Endothelial cell of umbilical vein (primary cell): ENCODE measurements around the gene CHN2. TPM values are rescaled to one million over a fixed set of nuclear protein-coding genes. Genes with fewer than 3 reads are reported as not detected.

Experiments used
- BruUV-seq: library from RNA; stranded (reverse); fragments of 400-500 nt; replicated peaks from 2 replicates; lab custom pipeline; 2021; lab: Mats Ljungman, UMichigan
- CTCF ChIA-PET: fragments of 300-600, 350-600 bp; sonication (Branson Sonifier 250); formaldehyde crosslinking; loops from one replicate; lab custom pipeline; 2021; ENCODE audit warnings: antibody characterized with exemption, inconsistent platforms; lab: Charles Lee
- POLR2A ChIA-PET: fragments of 300-600, 350-600 bp; sonication (Branson Sonifier 250); formaldehyde crosslinking; loops from one replicate; lab custom pipeline; 2021; ENCODE audit warnings: antibody characterized with exemption, inconsistent platforms; lab: Charles Lee
- DNase-seq: peaks from one replicate; pipeline ENCODE4 v3.0.0-alpha.2; 2011; ENCODE audit warnings: low read depth, low spot score
- FAIRE-seq: peaks from 2 replicates; lab custom pipeline; 2011; peaks lifted over from hg19 to GRCh38; lab: Jason Lieb, UNC
- H2AFZ ChIP-seq: 2 replicates; pipeline ENCODE4 v1.6.0; 2012; ENCODE audit warnings: low read depth, low read length, control low read depth, inconsistent platforms
- H3K27ac ChIP-seq: 2 replicates; pipeline ENCODE4 v1.5.1; 2011; ENCODE audit warnings: low read depth, mild to moderate bottlenecking, control low read depth, low read length, moderate library complexity; ENCODE audit not compliant: insufficient read depth
- H3K27me3 ChIP-seq, 2 experiments: 2 replicates each; pipeline versions ENCODE4 v1.6.0 to v1.6.1; 2011; ENCODE audit warnings: low read length in 2 of 2, mixed read lengths in 1 of 2; ENCODE audit not compliant: control insufficient read depth in 2 of 2, insufficient read depth in 2 of 2
- H3K36me3 ChIP-seq, 2 experiments: 2 replicates in 1 of 2; 3 replicates in 1 of 2; pipeline ENCODE4 v1.5.1; 2011; ENCODE audit warnings: low read length in 2 of 2, mild to moderate bottlenecking in 1 of 2, moderate library complexity in 1 of 2; ENCODE audit not compliant: control insufficient read depth in 2 of 2, insufficient read depth in 2 of 2; ENCODE audit errors: extremely low read depth in 1 of 2
- H3K4me1 ChIP-seq: 3 replicates; pipeline ENCODE4 v1.5.1; 2011; ENCODE audit warnings: mild to moderate bottlenecking, low read length; ENCODE audit not compliant: control insufficient read depth, insufficient read depth; ENCODE audit errors: extremely low read depth
- H3K4me2 ChIP-seq: 2 replicates; pipeline ENCODE4 v1.6.1; 2011; ENCODE audit warnings: low read length, control low read depth, mixed read lengths; ENCODE audit not compliant: insufficient read depth
- H3K4me3 ChIP-seq, 3 experiments: fragments of 200-600 bp in 1 of 3; sonication (generic), shearing (Covaris generic) in 1 of 3; replicated peaks in 1 of 3; 2 replicates each; pipeline ENCODE4 v1.5.1; 2011 to 2016; ENCODE audit warnings: control low read depth in 3 of 3, low read length in 3 of 3, mild to moderate bottlenecking in 2 of 3, inconsistent platforms in 1 of 3, low read depth in 1 of 3, moderate library complexity in 1 of 3; ENCODE audit not compliant: insufficient read depth in 1 of 3
- H3K79me2 ChIP-seq: 2 replicates; pipeline ENCODE4 v1.6.0; 2012; ENCODE audit warnings: low read length, inconsistent platforms; ENCODE audit not compliant: control insufficient read depth, insufficient read depth
- H3K9ac ChIP-seq: replicated peaks from 2 replicates; pipeline ENCODE3; 2011; ENCODE audit warnings: low read length, control low read depth; ENCODE audit not compliant: insufficient read depth; ENCODE audit errors: extremely low read depth
- H3K9me1 ChIP-seq: replicated peaks from 3 replicates; pipeline ENCODE4 v1.6.0; 2011; ENCODE audit warnings: mild to moderate bottlenecking, low read length; ENCODE audit not compliant: control insufficient read depth, insufficient read depth; ENCODE audit errors: extremely low read depth
- H3K9me3 ChIP-seq: replicated peaks from 2 replicates; pipeline ENCODE4 v1.5.1; 2012; ENCODE audit warnings: low read length, inconsistent platforms; ENCODE audit not compliant: control insufficient read depth, insufficient read depth
- H4K20me1 ChIP-seq: replicated peaks from 2 replicates; pipeline ENCODE3; 2011; ENCODE audit warnings: mild to moderate bottlenecking, low read length; ENCODE audit not compliant: control insufficient read depth, insufficient read depth; ENCODE audit errors: extremely low read depth
- EZH2 ChIP-seq: IDR thresholded peaks from 2 replicates; pipeline ENCODE4 v1.6.1; 2012; ENCODE audit warnings: borderline replicate concordance, low read depth, mild to moderate bottlenecking, moderate library complexity, low read length, inconsistent platforms; ENCODE audit not compliant: severe bottlenecking
- FOS ChIP-seq: IDR thresholded peaks from 2 replicates; pipeline ENCODE4 v1.6.1; 2011; ENCODE audit warnings: mild to moderate bottlenecking, low read length, moderate library complexity, borderline replicate concordance; ENCODE audit not compliant: insufficient read depth
- GATA2 ChIP-seq: IDR thresholded peaks from 2 replicates; pipeline ENCODE4 v1.7.0; 2011; ENCODE audit warnings: low read depth, mild to moderate bottlenecking, moderate library complexity, mixed read lengths, low read length; ENCODE audit not compliant: insufficient read length, insufficient read depth
- JUN ChIP-seq: IDR thresholded peaks from 2 replicates; pipeline ENCODE4 v1.6.1; 2011; ENCODE audit warnings: borderline replicate concordance, low read depth; ENCODE audit not compliant: insufficient read length, insufficient read depth
- MYC ChIP-seq: IDR thresholded peaks from one replicate; pipeline ENCODE4 v1.6.1; 2011; ENCODE audit warnings: mild to moderate bottlenecking, low read depth, low read length
- POLR2A ChIP-seq: IDR thresholded peaks from 2 replicates; pipeline ENCODE4 v1.6.1; 2012; ENCODE audit warnings: low read depth, mild to moderate bottlenecking, control low read depth, low read length
- POLR2AphosphoS5 ChIP-seq: IDR thresholded peaks from 2 replicates; pipeline ENCODE4 v1.6.1; 2012; ENCODE audit warnings: low read depth, mild to moderate bottlenecking, control low read depth, low read length, moderate library complexity; ENCODE audit not compliant: insufficient read depth
- dilution Hi-C: fragments of 300-500 bp; cut with MboI; formaldehyde crosslinking; loops from one replicate; pipeline ENCODE4 v1.15.0; 2019; ENCODE audit warnings: low sequenced_read_pairs; ENCODE audit not compliant: extremely low pct_ligation_motif_present
- intact Hi-C: fragments of 100-400 bp; cut with micrococcal nuclease; formaldehyde crosslinking; loops from one replicate; pipeline ENCODE4 v1.10.0; 2022
- polyA plus RNA-seq, 4 experiments: library from polyadenylated mRNA; depleted of rRNA in 3 of 4; stranded (reverse) in 3 of 4; unstranded in 1 of 4; fragments of >200 nt; gene quantifications; 2 replicates each; pipeline versions ENCODE4 v1.2.1 to v1.2.3, GENCODE V29; 2011 to 2012; ENCODE audit warnings: missing spikeins in 1 of 4
- total RNA-seq: library from RNA; stranded (reverse); gene quantifications from 2 replicates; pipeline ENCODE4 v1.2.3, GENCODE V29; 2021
- TF ChIP-seq, protein P1 (sequence below), 2 donors: IDR thresholded peaks; 1 replicate in 1 of 2; 2 replicates in 1 of 2; pipeline ENCODE4 v1.5.1; 2011; ENCODE audit warnings: low read length in 2 of 2, mild to moderate bottlenecking in 2 of 2, moderate library complexity in 2 of 2, control low read depth in 1 of 2, inconsistent platforms in 1 of 2, low read depth in 1 of 2; ENCODE audit not compliant: insufficient read depth in 1 of 2; ENCODE audit errors: extremely low read depth in 1 of 2
- TF ChIP-seq, protein P2 (sequence below): IDR thresholded peaks from 2 replicates; pipeline ENCODE4 v1.6.1; 2011; ENCODE audit not compliant: insufficient read depth, insufficient read length

CHN2 gene
- total and polyA plus RNA-seq, 2 donors (not counting 3 experiments of a cell fraction or from before 2014, with no cell fraction given) = 1.4 to 5.0 TPM

DNA sequence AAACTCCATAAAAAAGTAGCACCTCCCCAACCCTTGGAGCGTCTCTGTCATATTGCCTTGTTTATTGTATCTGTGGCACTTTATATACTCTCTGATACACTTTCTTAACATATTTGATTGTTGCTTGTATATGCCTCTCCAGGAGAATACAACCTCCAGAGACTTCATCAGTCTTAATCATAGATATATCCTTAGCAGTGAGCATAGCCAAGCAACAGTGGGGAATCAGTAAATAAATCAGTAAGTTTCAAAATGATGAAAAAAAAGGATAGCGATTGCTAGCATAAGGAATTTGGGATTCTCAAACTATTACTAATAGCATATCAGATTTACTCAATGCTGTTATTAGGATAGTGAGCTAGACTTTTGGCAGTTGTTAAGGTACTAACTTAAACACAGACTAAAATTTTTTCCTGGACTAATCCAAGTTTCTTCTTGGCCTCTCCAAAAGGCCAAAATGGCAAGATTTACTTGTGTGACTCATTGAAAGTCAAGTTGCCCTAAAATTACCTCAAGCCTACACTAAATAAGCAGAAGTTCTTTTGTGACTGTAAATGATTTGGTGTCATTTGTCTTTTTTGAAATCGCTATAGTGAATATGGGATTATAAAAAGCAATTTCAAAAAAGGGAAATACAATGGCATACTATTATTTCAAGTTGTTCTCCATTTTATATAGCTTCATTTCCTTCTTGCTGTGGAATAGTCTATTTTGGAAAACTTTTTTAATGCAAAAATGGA is 177.9 kb downstream of the CHN2 start:
- CTCF ChIA-PET = interaction anchor here (0.7 to 1.0 kb wide), 2 partner anchors 15 to 183 kb away, joined by 4 read pairs; no protein-coding TSS in a partner anchor
- no peaks in the 10 kb centered on the region for H3K27me3 ChIP-seq
- no TSS peak for BruUV-seq
- H4K20me1 ChIP-seq = no peaks in the 10 kb centered on the region
- POLR2A ChIA-PET = no interaction called here
- H3K79me2 ChIP-seq = no peaks in the 10 kb centered on the region
- no peak overlapping the region for H3K4me2 ChIP-seq
- dilution Hi-C loops = no loop called here
- intact Hi-C loops = no loop called here
- no peaks in the 10 kb centered on the region for H3K4me1 ChIP-seq
- no peak for DNase-seq
- H2AFZ ChIP-seq = no peak overlapping the region
- no peaks in the 10 kb centered on the region for H3K36me3 ChIP-seq
- no peaks in the 10 kb centered on the region for H3K9me3 ChIP-seq
- no peak overlapping the region for H3K9ac ChIP-seq
- TF ChIP-seq POLR2A (no peak), GATA2 (no peak), JUN (no peak), MYC (no peak), FOS (no peak), POLR2AphosphoS5 (no peak), EZH2 (no peak)
- TF ChIP-seq, protein P1, sequence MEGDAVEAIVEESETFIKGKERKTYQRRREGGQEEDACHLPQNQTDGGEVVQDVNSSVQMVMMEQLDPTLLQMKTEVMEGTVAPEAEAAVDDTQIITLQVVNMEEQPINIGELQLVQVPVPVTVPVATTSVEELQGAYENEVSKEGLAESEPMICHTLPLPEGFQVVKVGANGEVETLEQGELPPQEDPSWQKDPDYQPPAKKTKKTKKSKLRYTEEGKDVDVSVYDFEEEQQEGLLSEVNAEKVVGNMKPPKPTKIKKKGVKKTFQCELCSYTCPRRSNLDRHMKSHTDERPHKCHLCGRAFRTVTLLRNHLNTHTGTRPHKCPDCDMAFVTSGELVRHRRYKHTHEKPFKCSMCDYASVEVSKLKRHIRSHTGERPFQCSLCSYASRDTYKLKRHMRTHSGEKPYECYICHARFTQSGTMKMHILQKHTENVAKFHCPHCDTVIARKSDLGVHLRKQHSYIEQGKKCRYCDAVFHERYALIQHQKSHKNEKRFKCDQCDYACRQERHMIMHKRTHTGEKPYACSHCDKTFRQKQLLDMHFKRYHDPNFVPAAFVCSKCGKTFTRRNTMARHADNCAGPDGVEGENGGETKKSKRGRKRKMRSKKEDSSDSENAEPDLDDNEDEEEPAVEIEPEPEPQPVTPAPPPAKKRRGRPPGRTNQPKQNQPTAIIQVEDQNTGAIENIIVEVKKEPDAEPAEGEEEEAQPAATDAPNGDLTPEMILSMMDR (IDR thresholded peaks at IDR 0.05; ENCODE audit: extremely low read depth in 1 of 2, insufficient read depth in 1 of 2, low read depth in 1 of 2, low read length in 2 of 2) = no peak
- TF ChIP-seq, protein P2, sequence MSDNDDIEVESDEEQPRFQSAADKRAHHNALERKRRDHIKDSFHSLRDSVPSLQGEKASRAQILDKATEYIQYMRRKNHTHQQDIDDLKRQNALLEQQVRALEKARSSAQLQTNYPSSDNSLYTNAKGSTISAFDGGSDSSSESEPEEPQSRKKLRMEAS = no peak
- H3K9me1 ChIP-seq = no peaks in the 10 kb centered on the region
- H3K27ac ChIP-seq = no peak overlapping the region
- H3K4me3 ChIP-seq = no peak overlapping the region
- no peak for FAIRE-seq
